GM21737 (cell line): Measurements from ENCODE around the gene CAMK2N1.

Experiments used
- ATAC-seq: cut with Tn5 transposase; IDR thresholded peaks from one replicate; pipeline ENCODE4 v1.9.1; 2021; ENCODE audit warnings: mild to moderate bottlenecking, moderate library complexity; ENCODE audit not compliant: unreplicated experiment

Gene CAMK2N1

DNA sequence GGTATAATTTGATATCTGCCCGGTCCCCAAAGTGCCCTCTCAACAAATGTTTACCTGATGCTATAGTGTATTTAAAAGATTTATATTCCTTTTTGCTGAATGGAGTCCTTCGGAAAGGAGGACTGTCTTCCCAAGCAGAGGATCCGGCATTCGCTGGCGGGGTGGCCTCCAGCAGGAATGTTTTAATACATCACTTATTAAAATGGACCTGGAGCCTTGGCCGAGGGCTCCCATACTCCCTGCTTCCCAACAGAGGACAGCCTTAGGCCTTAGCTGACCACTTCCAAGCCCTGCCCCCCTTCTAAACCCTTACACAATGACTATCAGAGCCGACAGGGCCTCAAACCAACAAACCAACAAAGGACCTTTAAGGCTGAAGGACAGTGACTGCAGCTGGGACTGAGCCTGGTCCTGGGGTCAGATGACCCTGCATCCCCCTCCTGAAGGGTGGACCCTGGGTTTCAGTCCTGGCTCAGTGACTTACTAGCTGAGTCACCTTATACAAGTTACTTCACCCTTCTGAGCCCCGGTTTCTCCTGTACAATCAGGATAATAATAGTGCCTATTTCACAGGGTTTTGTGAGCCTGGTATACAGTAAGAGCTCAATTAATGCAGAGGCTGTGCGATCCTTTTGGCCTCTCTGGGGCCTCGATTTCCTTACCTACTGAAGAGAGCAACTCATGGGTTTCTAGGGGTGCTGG is 5.6 kb downstream of the CAMK2N1 start:
- no peak for ATAC-seq

DNA sequence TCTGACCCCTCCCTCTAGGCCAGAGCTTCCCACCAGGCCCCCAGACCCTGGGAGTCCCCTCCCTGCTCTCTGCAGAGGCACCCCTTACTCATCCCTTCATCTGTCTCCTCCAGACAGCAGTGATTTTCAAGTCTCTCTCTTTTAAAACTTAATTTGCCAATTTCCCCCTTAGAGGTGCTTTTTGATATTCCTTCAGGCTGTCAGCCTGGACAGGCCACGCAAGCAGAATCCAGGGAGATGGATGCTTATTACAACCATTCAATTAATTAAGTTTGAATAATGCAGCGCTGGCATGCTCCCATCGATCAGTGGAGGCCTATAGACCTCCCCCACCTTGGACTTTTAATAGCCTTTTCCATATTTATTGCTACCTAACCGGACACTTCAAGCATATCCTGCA is 6.2 kb downstream of the CAMK2N1 start:
- no peak for ATAC-seq

DNA sequence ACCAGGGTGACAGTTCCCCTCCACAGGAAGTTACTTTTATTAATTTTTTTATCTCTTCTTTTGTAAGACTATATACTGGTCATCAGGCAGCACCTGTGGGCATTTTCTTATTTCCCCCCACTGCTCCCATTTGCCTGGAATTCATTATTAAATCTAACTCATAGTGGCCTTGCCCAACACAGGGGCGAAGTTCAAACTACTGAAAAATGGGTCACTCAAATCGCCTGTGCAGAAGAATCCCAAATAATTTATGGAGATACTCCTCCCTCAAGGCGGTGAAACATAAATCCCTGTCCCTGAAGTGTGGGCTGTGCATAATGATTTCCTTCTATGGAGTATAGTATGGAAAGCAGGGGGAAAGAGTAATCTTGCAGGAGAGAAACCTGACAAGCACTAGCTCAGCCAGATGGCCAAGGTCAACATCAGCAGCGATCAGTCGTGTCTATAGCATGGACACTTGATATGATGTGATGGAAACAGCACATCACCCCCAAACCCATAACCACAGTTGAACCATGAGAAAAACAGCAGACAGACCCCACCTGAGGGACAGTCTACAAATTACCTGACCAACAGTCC is 7.9 kb downstream of the CAMK2N1 start:
- ATAC-seq: no peak

DNA sequence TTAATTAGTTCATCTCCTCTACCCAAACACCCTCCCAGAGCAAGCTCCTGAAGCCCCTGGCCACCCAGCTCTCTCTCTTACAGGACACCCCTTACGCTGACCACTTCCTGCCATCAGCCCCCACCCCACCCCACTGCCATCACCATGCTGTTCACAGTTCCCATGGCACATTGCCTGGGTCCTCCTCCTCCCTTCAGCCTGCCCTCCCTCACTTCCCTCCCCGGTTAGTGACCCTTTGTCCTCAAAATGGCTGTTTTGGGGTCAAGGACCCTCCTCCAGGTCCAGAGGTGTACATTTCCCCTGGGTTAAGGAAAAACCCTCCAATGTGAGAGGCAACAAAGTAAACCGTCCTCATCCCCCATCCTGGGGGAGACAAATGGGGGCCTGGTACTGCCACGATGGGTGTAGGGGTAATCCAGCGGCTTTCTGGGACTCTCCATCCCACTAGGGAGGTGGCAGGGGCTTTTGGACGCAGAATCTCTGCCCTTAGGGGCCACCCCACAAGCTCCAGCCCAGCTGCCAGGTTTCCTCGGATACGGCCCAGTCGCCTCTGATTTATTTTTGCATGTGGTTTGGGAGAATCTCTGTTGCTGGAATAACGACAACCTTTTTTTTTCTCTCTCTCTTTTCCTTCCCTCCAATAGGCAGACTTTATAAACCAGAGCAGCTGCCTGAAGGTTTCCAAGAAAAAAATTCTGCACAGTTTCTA is 8.5 kb downstream of the CAMK2N1 start:
- ATAC-seq: no peak

DNA sequence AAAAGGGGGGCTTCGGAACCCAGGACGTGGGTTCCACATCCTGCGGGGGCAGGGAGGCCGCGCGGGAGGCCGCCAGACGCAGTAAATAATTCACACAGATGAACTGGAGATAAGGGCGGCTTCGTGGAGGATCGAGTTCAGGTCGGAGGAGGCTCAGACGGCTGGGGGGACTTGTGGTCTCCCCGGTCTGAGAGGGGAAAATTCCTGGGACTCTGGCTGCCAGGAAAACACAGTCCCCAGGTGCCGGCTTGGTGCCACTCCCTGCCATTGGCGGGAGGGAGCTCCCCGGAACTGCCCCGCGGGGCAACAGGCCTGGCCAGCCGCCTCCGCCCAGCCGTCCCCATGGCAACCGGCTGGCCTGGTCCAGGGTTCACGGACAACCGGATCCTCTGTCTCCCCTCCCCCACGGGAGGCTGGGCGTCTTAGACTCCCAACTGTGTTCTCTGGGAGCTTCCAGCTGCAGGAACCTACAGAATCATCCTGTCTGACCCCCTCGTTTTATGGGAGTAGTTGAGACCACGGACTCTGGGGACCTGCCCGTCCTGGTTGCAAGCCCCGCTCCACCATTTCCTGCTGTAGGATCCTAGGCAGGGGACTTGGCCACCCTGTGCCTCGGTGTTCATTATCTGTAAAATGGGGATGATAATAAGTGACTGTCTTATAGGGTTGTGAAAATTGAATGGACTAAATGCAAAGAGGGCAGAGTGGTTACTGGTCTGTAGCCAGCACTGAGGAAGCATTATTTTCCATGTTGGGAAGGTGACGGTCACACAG is 9.6 kb downstream of the CAMK2N1 start:
- no peak for ATAC-seq

DNA sequence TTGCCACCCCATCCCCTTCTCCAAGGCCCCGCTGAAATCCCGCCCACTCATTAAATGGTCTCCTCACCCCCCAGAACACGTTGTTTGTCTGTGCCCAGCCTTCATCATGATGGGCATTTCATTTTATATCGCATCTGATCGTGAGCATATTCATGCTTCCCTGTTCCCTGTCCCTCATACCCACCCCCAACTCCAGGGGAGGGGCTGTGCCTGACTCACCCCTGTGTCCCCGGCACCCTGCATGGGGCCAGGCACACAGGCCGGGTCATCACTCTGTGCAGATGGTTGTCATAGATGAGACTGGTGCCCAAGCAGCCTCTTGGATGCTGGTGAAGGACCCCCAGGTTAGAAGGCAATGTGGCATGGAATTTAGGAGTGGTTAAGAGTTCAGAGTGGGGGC is 11.0 kb downstream of the CAMK2N1 start:
- no peak for ATAC-seq

DNA sequence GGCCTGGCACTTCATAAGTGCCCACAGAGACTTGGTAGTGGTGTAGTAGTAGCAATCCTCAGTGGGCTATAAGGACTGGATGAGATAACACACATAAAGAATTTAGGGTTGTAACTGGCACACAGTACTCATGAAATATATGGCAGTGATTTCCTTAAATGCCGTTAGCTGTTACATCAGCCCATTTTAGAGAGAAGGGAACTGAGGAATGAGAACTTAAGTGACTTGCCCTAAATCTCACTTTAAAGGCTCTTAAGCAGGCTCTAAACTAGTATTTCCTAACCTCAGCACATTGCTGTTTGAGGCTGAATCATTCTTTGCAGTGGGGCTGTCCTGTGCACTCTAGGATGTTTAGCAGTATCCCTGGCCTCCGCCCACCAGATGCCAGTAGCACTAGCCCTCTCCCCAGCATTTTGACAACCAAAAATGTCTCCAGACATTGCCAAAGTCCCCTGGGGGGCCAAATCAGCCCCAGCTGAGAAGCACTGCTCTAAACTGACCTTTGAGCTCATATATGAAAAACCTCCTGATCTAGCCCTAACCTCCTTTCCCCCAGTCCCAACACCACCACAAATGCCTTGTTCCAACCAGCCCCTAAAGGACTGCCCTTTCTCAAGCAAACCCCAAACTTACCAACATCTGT is 11.6 kb downstream of the CAMK2N1 start:
- no peak for ATAC-seq

DNA sequence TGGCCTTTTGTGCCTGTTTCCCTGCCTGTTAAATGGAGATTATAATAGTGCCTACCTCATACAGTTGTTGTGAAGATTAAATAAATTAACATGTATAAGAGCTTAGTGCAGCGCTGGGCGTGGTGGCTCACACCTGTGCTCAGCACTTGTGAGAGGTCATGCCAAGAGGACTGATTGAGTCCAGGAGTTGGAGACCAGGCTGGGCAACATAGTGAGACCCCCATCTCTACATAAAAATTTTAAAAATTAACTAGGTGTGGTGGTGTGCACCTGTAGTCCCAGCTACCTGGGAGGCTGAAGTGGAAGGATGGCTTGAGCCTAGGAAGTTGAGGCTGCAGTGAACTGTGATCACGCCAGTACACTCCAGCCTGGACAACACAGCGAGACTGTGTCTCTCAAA is 12.1 kb downstream of the CAMK2N1 start:
- no peak for ATAC-seq

DNA sequence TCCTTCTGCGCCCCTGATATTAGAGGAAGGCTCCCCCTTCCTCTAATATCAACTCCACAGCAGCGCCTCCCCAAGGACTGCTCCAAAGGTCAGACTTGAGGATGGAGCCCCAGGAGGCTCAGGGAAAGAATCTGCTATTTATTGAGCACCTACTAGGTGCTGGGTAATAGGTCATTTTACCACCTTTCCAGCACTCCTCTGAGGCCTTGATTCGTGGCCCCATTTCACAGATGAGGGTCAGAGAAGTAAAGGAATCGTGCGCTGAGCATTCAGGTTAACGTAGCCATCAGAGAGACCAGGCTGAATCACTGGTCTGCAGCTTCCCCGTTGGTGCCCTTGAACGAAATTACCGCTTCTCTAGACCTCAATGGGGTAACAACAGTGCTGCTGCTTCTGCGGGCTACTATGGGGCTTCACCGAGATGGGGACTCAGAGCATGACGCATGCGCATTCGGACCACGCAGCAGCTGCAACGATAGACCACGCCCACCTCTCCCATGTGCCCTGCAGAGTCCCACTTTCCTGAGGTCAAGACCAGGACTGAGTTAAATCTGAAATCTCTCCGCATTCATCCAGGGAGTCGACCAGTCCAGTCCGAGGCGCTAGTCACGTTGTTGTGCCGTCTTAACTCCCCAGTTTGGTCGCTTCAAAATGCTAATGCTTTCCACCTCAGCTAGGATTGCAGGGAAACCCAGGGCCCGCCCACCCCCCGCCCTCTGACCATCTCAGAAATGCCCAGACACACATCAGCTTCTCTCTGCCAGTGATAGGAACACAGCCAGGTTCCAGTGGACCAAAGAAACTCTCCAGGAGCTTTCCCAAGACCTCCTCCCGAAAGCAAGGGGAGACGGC is 12.9 kb downstream of the CAMK2N1 start:
- no peak for ATAC-seq

DNA sequence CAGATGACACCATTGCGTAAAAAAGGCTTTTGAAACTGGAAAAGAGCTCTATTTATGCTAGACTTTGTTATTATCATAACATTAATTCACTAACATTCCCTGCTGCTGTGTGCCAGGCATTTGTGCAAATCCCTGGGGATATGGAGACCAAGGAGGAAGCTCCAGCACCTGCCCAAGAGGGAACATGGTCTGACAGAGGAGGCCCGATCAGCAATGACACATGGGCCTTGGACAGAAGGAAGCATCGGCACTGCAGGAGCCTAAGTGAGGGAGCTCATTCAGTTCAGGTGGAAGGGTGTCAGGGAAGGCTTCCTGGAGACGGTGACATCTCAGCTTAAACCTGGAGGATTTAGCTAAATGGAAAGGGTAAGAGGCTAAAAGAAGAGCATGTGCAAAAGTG is 13.9 kb downstream of the CAMK2N1 start:
- ATAC-seq: no peak

DNA sequence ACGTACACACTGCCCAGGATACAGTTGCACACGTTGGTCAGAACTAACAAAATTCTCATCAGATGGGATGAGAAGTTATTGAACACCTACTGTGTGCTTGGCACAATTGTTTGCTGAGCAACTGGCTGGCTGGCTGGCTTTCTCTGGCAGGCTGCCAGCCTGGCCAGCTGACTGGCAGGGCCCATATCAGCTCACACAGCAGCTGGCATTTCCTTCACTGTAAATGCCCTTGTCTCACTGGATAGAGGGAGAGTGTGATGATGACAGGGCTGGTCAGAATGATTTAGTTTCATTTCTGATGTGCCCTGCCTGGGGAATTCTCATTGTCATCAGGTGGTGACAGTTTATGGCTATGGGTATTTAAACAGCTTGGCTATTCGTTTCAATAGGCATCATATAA is 15.8 kb downstream of the CAMK2N1 start:
- ATAC-seq: no peak

DNA sequence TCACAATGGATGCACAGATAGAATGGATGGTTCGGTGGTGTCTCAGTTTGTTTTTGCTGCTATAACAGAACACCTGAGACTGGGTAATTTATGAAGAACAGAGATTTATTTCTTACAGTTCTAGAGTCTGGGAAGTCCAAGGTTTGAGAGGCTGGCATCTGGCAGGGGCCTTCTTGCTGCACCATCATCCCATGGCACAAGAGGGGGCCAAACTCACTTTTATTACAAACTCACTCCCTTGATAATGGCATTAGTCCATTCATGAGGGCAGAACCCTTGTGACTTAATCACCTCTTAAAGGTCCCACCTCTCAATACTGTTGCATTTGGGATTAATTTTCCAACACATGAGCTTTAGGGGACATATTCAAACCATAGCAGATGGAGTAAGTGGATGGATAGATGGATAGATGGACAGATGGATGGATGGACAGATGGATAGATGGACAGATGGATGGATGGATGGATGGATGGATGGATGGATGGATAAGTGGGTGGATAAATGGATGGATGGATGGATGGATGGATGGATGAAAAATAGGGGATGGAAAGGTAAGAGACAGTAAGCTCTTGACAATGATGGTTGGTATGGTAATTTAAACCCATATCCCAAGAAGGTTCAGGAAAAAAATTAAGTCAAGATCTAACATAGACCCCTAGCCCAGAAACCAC is 16.5 kb downstream of the CAMK2N1 start:
- ATAC-seq: no peak

DNA sequence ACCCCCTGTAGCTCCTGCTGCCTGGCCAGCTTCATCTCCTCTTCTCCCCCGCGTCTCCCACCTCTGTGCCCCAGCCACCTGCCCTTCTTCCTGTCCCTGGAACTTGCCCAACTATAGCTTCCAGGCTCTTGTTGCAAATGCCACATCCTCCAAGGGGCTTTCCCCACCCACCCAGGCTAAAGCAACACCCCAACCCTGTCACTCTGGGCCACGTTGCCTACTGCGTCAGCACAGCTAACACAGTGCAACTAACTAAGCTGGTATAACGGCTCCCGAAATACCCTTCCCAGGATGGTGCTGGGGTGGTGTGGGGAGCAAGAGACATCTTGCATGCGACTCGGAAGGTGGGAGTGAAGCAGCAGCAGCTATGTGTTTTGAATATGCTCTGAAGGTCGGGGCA is 19.7 kb downstream of the CAMK2N1 start:
- no peak for ATAC-seq

DNA sequence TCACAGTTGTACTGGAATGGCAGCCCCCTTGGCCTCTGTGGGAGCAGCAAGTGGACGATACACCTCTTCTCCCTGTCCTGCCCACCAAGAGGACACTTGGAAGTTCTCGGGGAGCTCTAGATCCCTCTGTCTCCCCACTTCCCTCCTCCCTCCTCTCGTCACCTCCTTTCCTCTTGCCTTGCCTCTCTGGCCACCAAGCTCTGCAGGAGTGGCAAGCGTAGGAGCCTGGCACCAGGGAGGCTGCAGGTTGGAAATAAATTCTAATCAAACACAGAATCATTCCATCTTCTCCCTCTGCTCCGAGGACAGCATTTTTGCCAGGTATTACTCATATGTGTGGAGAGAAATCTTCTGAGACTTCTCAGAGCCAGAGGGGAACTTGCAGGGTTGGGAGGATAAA is 20.8 kb downstream of the CAMK2N1 start:
- ATAC-seq: no peak

DNA sequence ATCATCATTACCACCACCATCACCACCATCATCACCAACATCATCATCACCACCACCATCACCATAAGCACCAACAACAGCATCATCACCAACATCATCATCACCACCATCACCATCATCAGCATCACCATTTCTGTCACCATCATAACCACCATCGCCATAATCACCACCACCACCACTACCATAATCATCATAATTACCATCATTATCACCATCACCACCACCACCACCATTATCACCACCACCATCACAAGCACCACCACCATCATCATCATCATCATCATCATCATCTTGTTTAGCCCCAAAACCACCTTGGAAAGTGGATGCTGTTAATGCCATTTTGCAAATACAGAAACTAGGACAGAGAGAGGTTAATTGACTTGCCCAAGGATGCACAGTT is 22.5 kb downstream of the CAMK2N1 start:
- no peak for ATAC-seq

DNA sequence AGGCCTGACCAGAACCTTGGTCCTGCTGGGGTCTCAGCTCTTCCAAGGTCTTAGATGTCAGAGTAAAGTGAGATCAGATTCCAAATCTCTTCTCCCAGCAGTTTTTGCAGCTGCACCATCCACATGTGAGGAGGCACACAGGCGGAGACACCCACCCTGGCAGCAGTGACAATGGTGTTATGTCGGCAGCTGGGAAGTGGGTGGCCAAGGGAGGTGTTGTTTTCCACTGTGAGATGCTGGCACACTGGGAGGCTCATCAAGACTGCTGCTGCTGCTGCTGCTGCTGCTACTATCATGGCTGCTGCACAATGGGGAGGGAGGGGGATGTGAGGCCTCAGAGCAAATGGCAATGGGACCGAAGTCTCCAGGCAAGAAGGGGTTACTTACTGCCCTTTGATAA is 23.6 kb downstream of the CAMK2N1 start:
- no peak for ATAC-seq

DNA sequence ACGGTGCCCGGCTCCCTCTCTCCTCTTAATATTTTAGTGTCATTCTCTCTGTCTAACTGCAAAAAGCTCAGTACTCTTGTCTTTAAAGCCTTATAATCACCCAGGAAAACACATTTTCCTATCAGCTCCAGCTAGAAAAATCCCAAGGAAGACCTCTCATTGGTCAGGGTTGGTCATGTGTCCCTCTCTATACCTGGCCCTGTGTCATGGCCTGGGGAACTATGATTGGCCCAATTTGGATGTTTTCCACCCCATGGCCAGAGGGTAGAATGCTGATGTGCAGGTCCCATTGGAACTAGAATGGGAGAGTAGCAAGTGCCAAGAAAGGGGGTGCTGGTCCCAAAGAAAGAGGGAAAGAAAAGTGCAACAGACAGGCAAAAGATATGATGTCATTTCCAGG is 27.3 kb downstream of the CAMK2N1 start:
- ATAC-seq: no peak

DNA sequence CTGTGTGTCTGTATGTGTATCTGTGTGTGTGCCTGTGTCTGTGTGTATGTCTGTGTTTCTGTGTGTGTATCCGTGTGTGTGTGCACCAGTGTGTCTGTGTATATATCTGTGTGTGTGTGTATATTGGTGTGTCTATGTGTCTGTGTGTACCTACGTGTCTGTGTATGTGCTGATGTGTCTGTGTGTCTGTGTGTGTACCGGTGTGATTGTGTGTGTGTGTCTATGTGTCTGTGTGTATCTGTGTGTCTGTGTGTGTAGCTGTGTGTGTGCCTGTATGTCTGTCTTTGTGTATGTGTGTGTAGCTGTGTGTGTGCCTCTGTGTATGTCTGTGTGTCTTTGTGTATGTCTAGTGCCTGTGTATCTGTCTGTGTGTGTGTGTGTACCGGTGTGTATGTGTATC is 32.0 kb downstream of the CAMK2N1 start:
- no peak for ATAC-seq

DNA sequence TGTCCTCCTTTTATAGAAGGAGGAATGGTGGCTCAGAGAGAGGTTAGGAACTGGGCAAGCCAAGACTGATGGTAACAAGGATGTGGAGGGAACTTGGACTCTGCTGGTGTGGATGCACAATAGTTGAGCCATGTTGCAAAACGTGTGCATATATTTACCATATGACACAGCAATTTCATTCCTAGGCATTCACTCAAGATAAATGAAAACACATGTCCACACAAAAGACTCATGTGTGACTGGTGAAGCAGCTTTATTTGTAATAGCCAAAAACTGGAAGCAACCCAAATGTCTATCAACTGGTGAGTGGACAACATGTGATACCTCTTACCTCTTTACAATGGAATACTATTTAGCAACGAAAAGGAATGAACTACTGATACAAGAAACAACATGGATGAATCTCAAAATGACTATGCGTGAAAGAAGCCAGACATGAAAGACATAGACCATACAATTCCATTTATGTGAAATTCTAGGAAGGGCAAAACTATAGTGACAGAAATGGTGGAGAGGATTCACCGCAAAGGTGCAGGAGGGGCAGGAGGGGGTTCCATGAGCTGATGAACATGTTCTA is 36.2 kb downstream of the CAMK2N1 start:
- ATAC-seq: no peak
